SK-N-SH (cell line): Measurements from ENCODE around the gene ZNF521.

Experiments
- CTCF ChIP-seq: fragments of 200-600 bp; sonication (generic); IDR thresholded peaks from 2 replicates; pipeline ENCODE4 v1.6.1; 2017; ENCODE audit warnings: antibody characterized with exemption, mild to moderate bottlenecking, moderate library complexity
- EP300 ChIP-seq, 2 experiments: IDR thresholded peaks; 2 replicates each; pipeline versions ENCODE4 v1.4.0 to v1.6.1; 2012; ENCODE audit warnings: borderline replicate concordance in 1 of 2, low read depth in 1 of 2, low read length in 1 of 2
- JUND ChIP-seq: IDR thresholded peaks from 2 replicates; pipeline ENCODE4 v1.4.0; 2012
- POLR2AphosphoS5 ChIP-seq: IDR thresholded peaks from 2 replicates; pipeline ENCODE4 v1.6.1; 2012; ENCODE audit warnings: low read depth, low read length
- RAD21 ChIP-seq: IDR thresholded peaks from 2 replicates; pipeline ENCODE4 v1.6.1; 2012; ENCODE audit warnings: mild to moderate bottlenecking, low read length
- TEAD4 ChIP-seq: IDR thresholded peaks from 2 replicates; pipeline ENCODE4 v1.4.0; 2012; ENCODE audit warnings: mild to moderate bottlenecking, borderline replicate concordance; ENCODE audit not compliant: insufficient read depth
- USF2 ChIP-seq: fragments of 150-350 bp; IDR thresholded peaks from 2 replicates; pipeline ENCODE4 v1.6.1; 2017; ENCODE audit warnings: antibody characterized with exemption, low read length, low read depth, borderline replicate concordance

DNA sequence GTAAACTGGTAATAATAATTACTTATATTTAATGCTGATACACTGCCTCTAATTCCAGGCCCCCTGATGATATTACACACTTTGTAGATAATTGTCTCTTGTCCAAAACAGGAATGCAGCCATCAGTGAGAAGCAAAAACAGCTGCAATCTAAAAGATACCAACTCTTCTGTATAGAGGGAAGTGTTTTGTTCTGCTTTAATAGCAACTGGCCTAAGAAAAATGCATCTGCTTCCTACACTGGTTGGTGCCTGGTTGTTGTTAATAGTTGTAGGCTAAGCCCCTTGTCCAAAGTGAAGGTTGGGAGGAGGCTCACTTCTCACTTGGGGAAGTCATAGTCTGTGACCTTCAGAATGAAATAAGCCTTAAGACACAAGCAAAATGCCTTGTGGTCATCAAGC, 332.0 kb downstream of the ZNF521 start:
- TF ChIP-seq CTCF (no peak), TEAD4 (no peak), USF2 (no peak), POLR2AphosphoS5 (no peak), EP300 (IDR thresholded peaks at IDR 0.05; ENCODE audit: borderline replicate concordance in 1 of 2, low read depth in 1 of 2, low read length in 1 of 2) (no peak), RAD21 (no peak), JUND (no peak)
